HCT116 (cell line): Measurements from ENCODE around the gene F7. TPM values are rescaled to one million over a fixed set of nuclear protein-coding genes. Genes with fewer than 3 reads are reported as not detected.

ENCODE experiments used
- ATAC-seq: fragments of 200-7000 bp; cut with Tn5 transposase; 2 replicates; pipeline ENCODE4 v1.9.1; 2020; ENCODE audit warnings: mild to moderate bottlenecking, moderate library complexity
- BruUV-seq: library from RNA; stranded (reverse); fragments of 400-500 nt; replicated peaks from 2 replicates; lab custom pipeline; 2021; lab: Mats Ljungman, UMichigan
- CTCF ChIA-PET: fragments of 300-600 bp; sonication (Branson Sonifier 250); formaldehyde crosslinking; loops from one replicate; lab custom pipeline; 2021; ENCODE audit warnings: antibody characterized with exemption; lab: Charles Lee
- POLR2A ChIA-PET: fragments of 300-600, 350-600 bp; sonication (Branson Sonifier 250); formaldehyde crosslinking; loops from one replicate; lab custom pipeline; 2021; ENCODE audit warnings: antibody characterized with exemption; lab: Charles Lee
- RAD21 ChIA-PET, 2 experiments: fragments of 300-600 bp; sonication (Branson Sonifier 250); formaldehyde crosslinking; loops; one replicate each; lab custom pipeline; 2023; ENCODE audit warnings: low total read pairs in 2 of 2; ENCODE audit not compliant: uncharacterized antibody in 2 of 2, unreplicated experiment in 2 of 2, low non-redundant PET in 1 of 2; lab: Charles Lee
- DNase-seq: peaks from one replicate; pipeline ENCODE4 v3.0.0-alpha.2; 2010; ENCODE audit warnings: low read depth, low spot score
- H2AFZ ChIP-seq: fragments of 200-600 bp; shearing (Covaris generic), sonication (generic); 2 replicates; pipeline ENCODE4 v1.6.1; 2017; ENCODE audit warnings: low read depth, mixed run types, mixed read lengths, antibody characterized with exemption, low read length; ENCODE audit not compliant: poor library complexity, severe bottlenecking
- H3K27ac ChIP-seq: 2 replicates; pipeline ENCODE4 v1.5.1; 2012; ENCODE audit warnings: low read depth, low read length
- H3K27me3 ChIP-seq: fragments of 200-600 bp; sonication (generic); 2 replicates; pipeline ENCODE4 v1.6.1; 2016; ENCODE audit warnings: mixed run types, low read length, mixed read lengths; ENCODE audit not compliant: insufficient read depth
- H3K36me3 ChIP-seq, 2 experiments: fragments of 200-500 bp in 1 of 2; fragments of 200-600 bp in 1 of 2; sonication (Bioruptor generic) in 1 of 2; sonication (generic) in 1 of 2; 2 replicates each; pipeline versions ENCODE4 v1.5.1 to v1.6.1; 2014 to 2016; ENCODE audit warnings: low read length in 2 of 2, inconsistent platforms in 1 of 2, mixed read lengths in 1 of 2, mixed run types in 1 of 2; ENCODE audit not compliant: insufficient read depth in 2 of 2, control insufficient read depth in 1 of 2
- H3K4me1 ChIP-seq, 2 experiments: fragments of 200-600 bp in 1 of 2; sonication (generic) in 1 of 2; 2 replicates each; pipeline versions ENCODE4 v1.5.1 to v1.6.1; 2012 to 2017; ENCODE audit warnings: low read length in 2 of 2, inconsistent platforms in 1 of 2, mild to moderate bottlenecking in 1 of 2, mixed read lengths in 1 of 2, mixed run types in 1 of 2, moderate library complexity in 1 of 2; ENCODE audit not compliant: insufficient read depth in 2 of 2, control insufficient read depth in 1 of 2
- H3K4me2 ChIP-seq: fragments of 200-600 bp; sonication (generic); 2 replicates; pipeline ENCODE4 v1.6.1; 2017; ENCODE audit warnings: mixed run types, low read length, mixed read lengths
- H3K4me3 ChIP-seq, 2 experiments: fragments of 200-600 bp in 1 of 2; sonication (generic) in 1 of 2; replicated peaks in 1 of 2; 2 replicates each; pipeline ENCODE4 v1.5.1; 2011 to 2016; ENCODE audit warnings: low read length in 2 of 2, control low read depth in 1 of 2, low read depth in 1 of 2, mild to moderate bottlenecking in 1 of 2, mixed read lengths in 1 of 2, mixed run types in 1 of 2
- H3K79me2 ChIP-seq: fragments of 200-600 bp; sonication (generic); 2 replicates; pipeline ENCODE4 v1.6.1; 2017; ENCODE audit warnings: mild to moderate bottlenecking, mixed run types, low read length, moderate library complexity, mixed read lengths; ENCODE audit not compliant: insufficient read depth
- H3K9ac ChIP-seq: fragments of 200-600 bp; sonication (generic); 2 replicates; pipeline ENCODE4 v1.6.1; 2016; ENCODE audit warnings: low read length, mixed read lengths
- H3K9me2 ChIP-seq: fragments of 200-600 bp; sonication (generic), shearing (Covaris generic); 2 replicates; pipeline ENCODE4 v1.6.1; 2017; ENCODE audit warnings: mixed run types, mild to moderate bottlenecking, moderate library complexity; ENCODE audit not compliant: insufficient read depth
- H3K9me3 ChIP-seq, 2 experiments: fragments of 200-500 bp in 1 of 2; fragments of 200-600 bp in 1 of 2; sonication (Bioruptor generic) in 1 of 2; sonication (generic) in 1 of 2; 2 replicates each; pipeline ENCODE4 v1.6.1; 2014 to 2017; ENCODE audit warnings: low read length in 2 of 2, mixed read lengths in 2 of 2, inconsistent platforms in 1 of 2, low read depth in 1 of 2, mild to moderate bottlenecking in 1 of 2, mixed run types in 1 of 2, moderate library complexity in 1 of 2; ENCODE audit not compliant: control insufficient read depth in 1 of 2, insufficient read depth in 1 of 2
- H4K20me1 ChIP-seq: fragments of 200-600 bp; sonication (generic), shearing (Covaris generic); 2 replicates; pipeline ENCODE4 v1.6.1; 2017; ENCODE audit warnings: mixed run types, mild to moderate bottlenecking, moderate library complexity; ENCODE audit not compliant: insufficient read depth
- ELF1 ChIP-seq: IDR thresholded peaks from 2 replicates; pipeline ENCODE4 v1.6.1; 2012; ENCODE audit warnings: low read depth, borderline replicate concordance
- EZH2phosphoT487 ChIP-seq: fragments of 200-600 bp; IDR thresholded peaks from 2 replicates; pipeline ENCODE4 v1.6.1; 2018; ENCODE audit warnings: antibody characterized with exemption, borderline replicate concordance
- FOSL1 ChIP-seq: IDR thresholded peaks from 2 replicates; pipeline ENCODE4 v1.6.1; 2012; ENCODE audit warnings: low read depth
- POLR2A ChIP-seq: IDR thresholded peaks from 2 replicates; pipeline ENCODE4 v1.7.0; 2011; ENCODE audit warnings: borderline replicate concordance; ENCODE audit not compliant: insufficient read depth, insufficient read length; ENCODE audit errors: extremely low read depth
- POLR2AphosphoS5 ChIP-seq: IDR thresholded peaks from 2 replicates; pipeline ENCODE4 v1.6.1; 2011; ENCODE audit warnings: mild to moderate bottlenecking, low read depth, low read length, moderate library complexity
- SIN3A ChIP-seq: IDR thresholded peaks from 2 replicates; pipeline ENCODE4 v1.6.1; 2012; ENCODE audit warnings: low read depth
- intact Hi-C: fragments of 100-400 bp; cut with micrococcal nuclease; formaldehyde crosslinking; loops from 2 replicates; pipeline ENCODE4 v1.10.0; 2022
- total RNA-seq: library from RNA; stranded (reverse); gene quantifications from one replicate; pipeline ENCODE4 v1.2.1, GENCODE V29; 2021; ENCODE audit not compliant: unreplicated experiment
- TF ChIP-seq, protein P1 (sequence below): IDR thresholded peaks from 2 replicates; pipeline ENCODE4 v1.6.1; 2012
- TF ChIP-seq, protein P2 (sequence below), 3 experiments: fragments of 200-600 bp in 1 of 3; sonication (generic) in 1 of 3; IDR thresholded peaks in 2 of 3; conservative IDR thresholded peaks in 1 of 3; 2 replicates each; pipeline ENCODE4 v1.5.1; 2012 to 2017; ENCODE audit warnings: low read depth in 2 of 3, low read length in 2 of 3, antibody characterized with exemption in 1 of 3, borderline replicate concordance in 1 of 3, control low read depth in 1 of 3, mild to moderate bottlenecking in 1 of 3, mixed read lengths in 1 of 3, mixed run types in 1 of 3, moderate library complexity in 1 of 3; ENCODE audit not compliant: insufficient read depth in 1 of 3

The F7 gene
- total RNA-seq, 1 experiment from 2014 or later = not detected

DNA sequence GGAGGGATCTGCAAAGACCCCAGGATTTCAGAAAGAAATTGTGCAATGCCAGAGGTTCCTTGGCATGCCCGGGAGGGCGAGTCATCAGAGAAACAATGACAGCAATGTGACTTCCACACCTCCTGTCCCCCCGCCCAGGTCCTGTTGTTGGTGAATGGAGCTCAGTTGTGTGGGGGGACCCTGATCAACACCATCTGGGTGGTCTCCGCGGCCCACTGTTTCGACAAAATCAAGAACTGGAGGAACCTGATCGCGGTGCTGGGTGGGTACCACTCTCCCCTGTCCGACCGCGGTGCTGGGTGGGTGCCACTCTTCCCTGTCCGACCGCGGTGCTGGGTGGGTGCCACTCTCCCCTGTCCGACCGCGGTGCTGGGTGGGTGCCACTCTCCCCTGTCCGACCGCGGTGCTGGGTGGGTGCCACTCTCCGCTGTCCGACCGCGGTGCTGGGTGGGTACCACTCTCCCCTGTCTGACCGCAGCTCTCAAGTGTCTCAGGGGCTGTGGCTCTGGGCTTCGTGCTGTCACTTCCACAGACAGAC is 11.8 kb downstream of the F7 start:
- no peak overlapping the region for H3K4me3 ChIP-seq
- 0 out of 2 replicates have a peak, but pooled peaks cover 4% of the 10 kb centered on the region for H3K27me3 ChIP-seq
- no peaks in the 10 kb centered on the region for H3K9me3 ChIP-seq
- H4K20me1 ChIP-seq = no peaks in the 10 kb centered on the region
- no peak for DNase-seq
- no peaks in the 10 kb centered on the region for H3K79me2 ChIP-seq
- no TSS peak for BruUV-seq
- ChIA-PET POLR2A (no interaction called here), CTCF (no interaction called here), RAD21 (no interaction called here)
- intact Hi-C loops = no loop called here
- peak overlapping the region; percentile 0; the same call in 1 of the 2 replicates for H3K4me2 ChIP-seq
- no peaks in the 10 kb centered on the region for H3K9me2 ChIP-seq
- H3K36me3 ChIP-seq = no peaks in the 10 kb centered on the region
- no peak overlapping the region for H3K9ac ChIP-seq
- peak; percentile 19; the same call in 1 of the 2 replicates for ATAC-seq
- TF ChIP-seq, protein P1, sequence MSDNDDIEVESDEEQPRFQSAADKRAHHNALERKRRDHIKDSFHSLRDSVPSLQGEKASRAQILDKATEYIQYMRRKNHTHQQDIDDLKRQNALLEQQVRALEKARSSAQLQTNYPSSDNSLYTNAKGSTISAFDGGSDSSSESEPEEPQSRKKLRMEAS = no peak
- TF ChIP-seq POLR2A (no peak), SIN3A (no peak), POLR2AphosphoS5 (no peak), ELF1 (no peak), FOSL1 (no peak), EZH2phosphoT487 (no peak)
- H3K27ac ChIP-seq = no peak overlapping the region
- H2AFZ ChIP-seq = no peak overlapping the region
- peaks cover 3 to 11% of the 10 kb centered on the region in 2 experiments; a peak in 3 of 4 replicates for H3K4me1 ChIP-seq

DNA sequence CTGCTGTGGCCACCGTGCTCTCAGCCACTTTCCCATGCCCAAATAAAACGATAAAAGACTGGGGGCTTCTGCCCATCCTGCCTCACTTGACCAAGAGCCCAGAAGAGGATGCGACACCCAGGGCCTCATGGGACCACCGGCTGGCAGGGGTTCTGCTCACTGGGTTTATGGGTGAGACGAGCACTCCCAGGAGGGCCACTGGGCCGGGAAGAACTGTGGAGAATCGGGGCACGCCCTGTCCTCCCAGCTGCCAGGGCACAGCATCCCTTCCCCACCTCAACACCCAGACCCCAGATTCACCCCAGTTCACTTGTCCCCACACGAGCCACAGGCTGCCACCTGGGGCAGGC is 12.3 kb downstream of the F7 start:
- TF ChIP-seq, protein P2, sequence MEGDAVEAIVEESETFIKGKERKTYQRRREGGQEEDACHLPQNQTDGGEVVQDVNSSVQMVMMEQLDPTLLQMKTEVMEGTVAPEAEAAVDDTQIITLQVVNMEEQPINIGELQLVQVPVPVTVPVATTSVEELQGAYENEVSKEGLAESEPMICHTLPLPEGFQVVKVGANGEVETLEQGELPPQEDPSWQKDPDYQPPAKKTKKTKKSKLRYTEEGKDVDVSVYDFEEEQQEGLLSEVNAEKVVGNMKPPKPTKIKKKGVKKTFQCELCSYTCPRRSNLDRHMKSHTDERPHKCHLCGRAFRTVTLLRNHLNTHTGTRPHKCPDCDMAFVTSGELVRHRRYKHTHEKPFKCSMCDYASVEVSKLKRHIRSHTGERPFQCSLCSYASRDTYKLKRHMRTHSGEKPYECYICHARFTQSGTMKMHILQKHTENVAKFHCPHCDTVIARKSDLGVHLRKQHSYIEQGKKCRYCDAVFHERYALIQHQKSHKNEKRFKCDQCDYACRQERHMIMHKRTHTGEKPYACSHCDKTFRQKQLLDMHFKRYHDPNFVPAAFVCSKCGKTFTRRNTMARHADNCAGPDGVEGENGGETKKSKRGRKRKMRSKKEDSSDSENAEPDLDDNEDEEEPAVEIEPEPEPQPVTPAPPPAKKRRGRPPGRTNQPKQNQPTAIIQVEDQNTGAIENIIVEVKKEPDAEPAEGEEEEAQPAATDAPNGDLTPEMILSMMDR (IDR thresholded peaks at IDR 0.05 in 2 of 3, conservative IDR thresholded peaks at IDR 0.05 in 1 of 3; ENCODE audit: borderline replicate concordance in 1 of 3, insufficient read depth in 1 of 3, low read depth in 2 of 3, low read length in 2 of 3) = no peak
- no peak for TF ChIP-seq POLR2A
- H3K79me2 ChIP-seq = no peaks in the 10 kb centered on the region
- DNase-seq (no peak), ATAC-seq (no peak)
- no peaks in the 10 kb centered on the region for H3K9me2 ChIP-seq
- no peak overlapping the region for H2AFZ ChIP-seq
- POLR2A ChIA-PET = no interaction called here
- no peak overlapping the region for H3K4me3 ChIP-seq
- no peaks in the 10 kb centered on the region for H4K20me1 ChIP-seq
- RAD21 ChIA-PET = no interaction called here
- H3K36me3 ChIP-seq = no peaks in the 10 kb centered on the region
- BruUV-seq = no TSS peak
- CTCF ChIA-PET = no interaction called here
- intact Hi-C loops = no loop called here
- H3K4me1 ChIP-seq = peaks cover 4 to 16% of the 10 kb centered on the region in 2 experiments; a peak in 3 of 4 replicates
- no peak overlapping the region for H3K27ac ChIP-seq
- no peak overlapping the region for H3K4me2 ChIP-seq
- no peaks in the 10 kb centered on the region for H3K9me3 ChIP-seq
- no peak overlapping the region for H3K9ac ChIP-seq
- H3K27me3 ChIP-seq = 0 out of 2 replicates have a peak, but pooled peaks cover 4% of the 10 kb centered on the region
